NB4 (cell line): ENCODE data around the gene ETV5.
A peak's percentile ranks its signal among the peaks of the same experiment; 100 is the strongest.

Experiments used
- DNase-seq: peaks from one replicate; pipeline ENCODE4 v3.0.0; 2010; ENCODE audit warnings: low read depth
- H3K4me3 ChIP-seq: one replicate; pipeline ENCODE4 v1.5.1; 2011; ENCODE audit warnings: mild to moderate bottlenecking, low read depth, low read length, moderate library complexity
- MYC ChIP-seq: IDR thresholded peaks from 2 replicates; pipeline ENCODE4 v1.6.1; 2011; ENCODE audit warnings: low read depth, low read length
- POLR2A ChIP-seq: IDR thresholded peaks from 2 replicates; pipeline ENCODE4 v1.6.1; 2011; ENCODE audit warnings: mild to moderate bottlenecking; ENCODE audit not compliant: insufficient read length; ENCODE audit errors: extremely low read depth
- TF ChIP-seq, protein P1 (sequence below): IDR thresholded peaks from one replicate; pipeline ENCODE4 v1.5.1; 2012; ENCODE audit warnings: low read depth, low read length
- TF ChIP-seq, protein P2 (sequence below): IDR thresholded peaks from 2 replicates; pipeline ENCODE4 v1.6.1; 2011; ENCODE audit warnings: low read depth, low read length

Gene ETV5

DNA sequence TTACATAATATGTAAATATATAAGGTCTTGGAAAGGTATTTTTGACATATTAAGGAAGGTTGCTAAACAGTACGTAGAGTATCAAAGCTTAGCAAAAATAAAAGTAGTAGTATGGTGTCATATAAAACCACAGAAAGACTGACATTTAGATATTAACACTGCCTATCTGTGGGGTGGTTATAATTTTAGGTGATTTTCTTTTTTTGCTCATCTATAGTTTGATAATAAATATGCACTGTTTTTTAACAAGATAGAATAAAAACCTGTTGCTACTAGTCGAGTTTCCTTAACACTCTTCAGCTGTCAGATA lies 40.7 kb downstream of the ETV5 start:
- TF ChIP-seq, protein P1, sequence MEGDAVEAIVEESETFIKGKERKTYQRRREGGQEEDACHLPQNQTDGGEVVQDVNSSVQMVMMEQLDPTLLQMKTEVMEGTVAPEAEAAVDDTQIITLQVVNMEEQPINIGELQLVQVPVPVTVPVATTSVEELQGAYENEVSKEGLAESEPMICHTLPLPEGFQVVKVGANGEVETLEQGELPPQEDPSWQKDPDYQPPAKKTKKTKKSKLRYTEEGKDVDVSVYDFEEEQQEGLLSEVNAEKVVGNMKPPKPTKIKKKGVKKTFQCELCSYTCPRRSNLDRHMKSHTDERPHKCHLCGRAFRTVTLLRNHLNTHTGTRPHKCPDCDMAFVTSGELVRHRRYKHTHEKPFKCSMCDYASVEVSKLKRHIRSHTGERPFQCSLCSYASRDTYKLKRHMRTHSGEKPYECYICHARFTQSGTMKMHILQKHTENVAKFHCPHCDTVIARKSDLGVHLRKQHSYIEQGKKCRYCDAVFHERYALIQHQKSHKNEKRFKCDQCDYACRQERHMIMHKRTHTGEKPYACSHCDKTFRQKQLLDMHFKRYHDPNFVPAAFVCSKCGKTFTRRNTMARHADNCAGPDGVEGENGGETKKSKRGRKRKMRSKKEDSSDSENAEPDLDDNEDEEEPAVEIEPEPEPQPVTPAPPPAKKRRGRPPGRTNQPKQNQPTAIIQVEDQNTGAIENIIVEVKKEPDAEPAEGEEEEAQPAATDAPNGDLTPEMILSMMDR, result no peak
- no peak for TF ChIP-seq POLR2A
- no peak for TF ChIP-seq MYC
- TF ChIP-seq, protein P2, sequence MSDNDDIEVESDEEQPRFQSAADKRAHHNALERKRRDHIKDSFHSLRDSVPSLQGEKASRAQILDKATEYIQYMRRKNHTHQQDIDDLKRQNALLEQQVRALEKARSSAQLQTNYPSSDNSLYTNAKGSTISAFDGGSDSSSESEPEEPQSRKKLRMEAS, result no peak
- H3K4me3 ChIP-seq, result no peak overlapping the region
- DNase-seq, result no peak

DNA sequence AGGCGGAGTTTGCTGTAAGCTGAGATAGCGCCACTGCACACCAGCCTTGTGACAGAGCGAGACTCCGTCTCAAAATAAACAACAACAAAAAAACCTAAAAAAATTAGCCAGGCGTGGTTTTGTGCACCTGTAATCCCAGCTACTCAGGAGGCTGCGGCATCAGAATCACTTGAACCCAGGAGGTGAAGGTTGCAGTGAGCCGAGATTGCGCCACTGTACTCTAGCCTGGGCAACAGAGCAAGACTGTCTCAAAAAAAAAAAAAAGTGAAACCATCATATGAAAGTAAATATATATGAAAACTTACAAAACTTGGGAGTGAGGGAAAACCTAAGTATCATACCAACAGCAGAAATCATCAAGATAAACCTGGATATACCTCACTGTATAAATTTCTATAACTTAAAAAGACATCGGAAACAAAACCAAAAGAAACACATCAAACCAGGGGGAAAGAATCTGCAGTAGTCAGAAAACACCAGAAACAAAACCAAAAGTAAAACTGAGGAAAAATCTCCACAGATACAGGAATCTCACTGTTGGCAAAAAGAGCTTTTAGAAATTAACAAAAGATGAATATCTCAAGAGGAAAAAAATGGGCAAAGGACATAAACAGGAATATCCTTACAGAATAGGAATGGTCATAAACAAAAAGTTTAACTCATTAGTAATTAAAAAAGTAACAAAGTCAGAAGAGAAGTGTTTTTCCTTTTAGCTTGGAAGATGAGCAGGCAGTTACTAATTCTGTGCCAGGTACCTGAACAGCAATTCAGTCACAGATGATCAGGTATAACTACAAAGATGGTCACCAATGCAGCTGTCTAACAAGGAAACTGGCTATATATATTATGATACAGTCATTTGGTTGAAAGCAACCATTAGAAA lies 41.3 kb downstream of the ETV5 start:
- TF ChIP-seq POLR2A, result no peak
- TF ChIP-seq MYC, result no peak
- no peak for DNase-seq
- no peak overlapping the region for H3K4me3 ChIP-seq

DNA sequence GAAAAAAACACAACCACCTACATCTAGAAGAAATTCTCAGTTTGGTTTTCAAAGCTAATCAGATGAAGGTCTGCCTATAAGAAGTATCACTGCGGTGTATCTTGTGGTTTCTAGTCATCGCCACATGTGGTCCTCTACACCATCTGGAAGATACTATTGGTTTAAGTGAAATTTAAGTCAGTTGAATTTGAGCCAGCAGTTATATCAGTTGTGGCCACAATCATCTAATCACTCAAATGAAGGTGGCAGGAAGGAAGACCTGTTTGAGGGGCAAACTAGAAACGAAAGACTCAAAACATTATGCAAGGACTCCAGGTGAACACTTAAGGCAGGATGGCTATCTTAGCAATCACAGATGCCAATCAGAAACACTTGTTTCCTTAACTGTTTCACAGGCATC lies 48.7 kb downstream of the ETV5 start:
- TF ChIP-seq POLR2A (no peak), MYC (no peak)
- TF ChIP-seq, protein P2, result no peak
- TF ChIP-seq, protein P1, result no peak
- no peak overlapping the region for H3K4me3 ChIP-seq
- no peak for DNase-seq

DNA sequence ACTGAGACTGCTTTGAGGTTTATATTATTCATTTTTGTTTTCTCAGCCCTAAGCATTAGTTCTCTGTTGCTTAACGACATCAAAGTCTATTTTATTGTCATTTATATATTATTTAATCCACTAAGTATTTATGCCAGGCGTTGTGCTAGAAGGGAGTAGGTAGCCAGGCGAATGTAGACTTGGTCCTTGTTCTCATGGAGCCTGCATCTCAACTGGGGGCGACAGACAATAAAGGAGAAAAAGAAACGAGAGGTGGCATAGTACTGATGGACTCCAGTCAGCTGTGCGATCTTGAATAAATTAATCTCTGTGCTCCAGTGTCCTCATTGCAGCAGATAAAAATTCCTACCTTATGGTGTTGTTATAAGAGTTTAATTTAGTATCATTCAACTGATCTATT lies 49.7 kb downstream of the ETV5 start:
- no peak overlapping the region for H3K4me3 ChIP-seq
- DNase-seq, result no peak
- TF ChIP-seq POLR2A, result no peak

DNA sequence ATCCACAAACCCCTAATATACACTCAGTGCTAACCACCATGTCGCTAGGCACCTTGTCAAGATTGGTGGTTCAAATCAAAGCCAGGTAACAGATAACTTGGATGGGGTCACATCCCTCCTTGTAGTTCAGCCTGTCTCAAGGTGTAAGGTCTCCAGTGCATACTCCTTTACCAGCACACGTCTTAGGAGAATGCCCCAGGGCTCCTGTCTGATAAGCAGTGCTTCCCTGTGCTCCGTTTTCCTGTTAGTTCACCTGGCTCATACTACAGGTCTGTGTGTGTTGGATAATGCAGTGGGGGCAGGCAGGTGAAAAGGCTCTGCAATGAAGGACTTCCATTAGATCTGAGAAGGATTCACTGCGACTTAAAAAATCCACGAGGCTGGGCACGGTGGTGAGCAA lies 50.7 kb downstream of the ETV5 start:
- no peak overlapping the region for H3K4me3 ChIP-seq
- DNase-seq, result no peak
- TF ChIP-seq, protein P1, result no peak
- TF ChIP-seq MYC (no peak), POLR2A (no peak)
- TF ChIP-seq, protein P2, result no peak

DNA sequence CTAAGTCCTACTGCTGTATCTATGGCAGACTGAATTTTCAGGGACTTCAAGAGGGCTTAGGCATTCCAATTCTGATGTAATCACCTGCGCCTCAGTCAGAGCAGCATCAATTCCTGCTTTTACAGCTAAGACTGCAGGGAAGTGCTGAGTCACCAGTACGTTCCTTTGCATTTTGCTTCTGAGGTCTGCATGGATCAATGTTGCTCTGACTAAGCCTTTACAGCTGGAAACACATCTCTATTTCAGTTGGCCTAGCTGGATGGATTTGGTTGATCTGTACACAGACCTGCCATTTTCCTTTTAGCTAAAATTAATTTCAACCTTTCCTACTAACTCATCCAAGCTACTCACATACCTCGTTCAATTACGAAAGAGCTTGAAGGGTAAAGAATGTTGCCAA lies 51.3 kb downstream of the ETV5 start:
- TF ChIP-seq, protein P2, result no peak
- no peak for TF ChIP-seq POLR2A
- TF ChIP-seq, protein P1, result no peak
- no peak for TF ChIP-seq MYC
- no peak overlapping the region for H3K4me3 ChIP-seq
- DNase-seq, result peak; percentile 34

DNA sequence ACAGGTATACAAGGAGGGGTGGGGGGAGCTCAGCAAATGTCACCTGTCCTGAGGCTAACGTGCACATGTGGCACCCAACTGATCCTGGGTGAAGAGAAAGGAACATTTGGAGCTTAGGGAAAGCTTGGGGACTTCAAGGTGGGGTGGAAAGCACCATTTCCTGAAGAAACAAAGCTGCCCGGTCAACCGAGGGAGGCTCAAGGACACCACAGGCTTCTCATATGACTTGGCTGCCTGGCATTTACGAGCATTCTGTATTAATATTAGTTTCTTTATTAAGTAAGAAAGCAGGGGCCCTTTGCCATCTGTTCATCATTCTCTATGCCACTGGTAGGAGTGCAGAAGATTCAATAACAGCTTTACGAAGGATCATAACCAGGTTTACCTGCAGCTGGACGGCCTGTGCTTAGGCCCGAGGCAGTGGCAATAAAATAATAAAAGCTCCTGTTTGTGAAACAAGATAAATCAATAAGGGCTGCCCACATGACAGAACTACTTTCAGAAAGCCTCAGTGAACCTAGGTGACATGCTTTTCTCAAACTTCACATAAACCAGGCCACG lies 54.0 kb downstream of the ETV5 start:
- DNase-seq, result no peak
- H3K4me3 ChIP-seq, result no peak overlapping the region
- TF ChIP-seq, protein P1, result no peak
- TF ChIP-seq, protein P2, result no peak
- TF ChIP-seq POLR2A (no peak), MYC (no peak)
